GM19025 (cell line): Measurements from ENCODE around the gene CTAGE6.
"Not testable (repeated sequence)": the region's sequence is repeated elsewhere in the genome, so short reads cannot be mapped to it uniquely, and the experiment has no call there.

Source experiments
- ATAC-seq: cut with Tn5 transposase; IDR thresholded peaks from one replicate; pipeline ENCODE4 v1.9.1; 2021; ENCODE audit warnings: mild to moderate bottlenecking, low read depth, moderate library complexity; ENCODE audit not compliant: unreplicated experiment

CTAGE6 gene, protein sequence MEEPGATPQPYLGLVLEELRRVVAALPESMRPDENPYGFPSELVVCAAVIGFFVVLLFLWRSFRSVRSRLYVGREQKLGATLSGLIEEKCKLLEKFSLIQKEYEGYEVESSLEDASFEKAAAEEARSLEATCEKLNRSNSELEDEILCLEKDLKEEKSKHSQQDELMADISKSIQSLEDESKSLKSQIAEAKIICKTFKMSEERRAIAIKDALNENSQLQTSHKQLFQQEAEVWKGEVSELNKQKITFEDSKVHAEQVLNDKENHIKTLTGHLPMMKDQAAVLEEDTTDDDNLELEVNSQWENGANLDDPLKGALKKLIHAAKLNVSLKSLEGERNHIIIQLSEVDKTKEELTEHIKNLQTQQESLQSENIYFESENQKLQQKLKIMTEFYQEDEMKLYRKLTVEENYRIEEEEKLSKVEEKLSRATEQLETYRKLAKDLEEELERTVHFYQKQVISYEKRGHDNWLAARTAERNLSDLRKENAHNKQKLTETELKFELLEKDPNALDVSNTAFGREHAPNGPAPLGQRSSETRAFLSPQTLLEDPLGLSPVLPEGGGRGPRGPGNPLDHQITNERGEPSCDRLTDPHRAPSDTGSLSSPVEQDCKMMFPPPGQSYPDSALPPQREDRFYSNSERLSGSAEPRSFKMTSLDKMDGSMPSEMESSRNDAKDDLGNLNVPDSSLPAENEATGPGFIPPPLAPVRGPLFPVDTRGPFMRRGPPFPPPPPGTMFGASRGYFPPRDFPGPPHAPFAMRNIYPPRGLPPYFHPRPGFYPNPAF

DNA sequence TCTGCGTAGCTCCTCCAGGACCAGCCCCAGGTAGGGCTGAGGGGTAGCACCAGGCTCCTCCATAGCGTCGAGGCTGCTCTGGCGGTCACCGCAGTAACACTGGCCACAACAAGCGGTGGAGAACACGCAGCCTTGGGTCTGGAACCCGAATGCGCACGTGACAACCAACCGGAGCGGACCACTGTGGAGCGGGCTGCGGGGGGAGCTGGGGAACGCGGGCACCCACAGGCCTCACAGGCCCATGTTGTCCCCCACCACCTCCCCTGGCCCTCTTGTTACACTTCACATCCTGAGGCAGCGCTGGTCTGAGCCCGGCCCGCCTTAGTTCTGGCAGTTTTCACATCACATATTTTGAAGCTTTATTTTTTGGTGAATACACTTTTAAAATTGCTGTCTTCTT, at the start of gene CTAGE6:
Gene CTAGE6 (minus strand): TSS at position 101 of the 400 bp plus-strand sequence. CDS start 38 bp downstream, at position 63.
- not testable (repeated sequence) for ATAC-seq

DNA sequence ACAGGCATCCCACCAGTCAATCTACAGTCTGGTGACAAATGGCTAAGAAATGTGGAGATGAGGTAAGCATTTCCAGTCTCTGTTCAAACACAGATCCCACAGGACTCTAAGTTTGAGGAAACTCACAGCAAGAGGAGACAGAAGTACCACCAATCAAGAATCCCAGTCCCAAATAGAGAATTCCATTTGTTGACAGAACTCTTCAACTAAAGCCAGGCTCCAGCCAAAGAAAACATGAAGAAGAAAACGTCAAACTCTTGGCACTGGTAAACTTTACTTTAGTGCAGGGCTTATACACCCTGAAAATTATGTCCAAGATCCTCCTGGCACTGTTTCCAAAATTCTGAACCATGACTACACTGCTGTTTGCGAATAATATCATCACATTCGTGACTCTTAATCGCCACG, 49.2 kb upstream of the CTAGE6 start:
- ATAC-seq = not testable (repeated sequence)

DNA sequence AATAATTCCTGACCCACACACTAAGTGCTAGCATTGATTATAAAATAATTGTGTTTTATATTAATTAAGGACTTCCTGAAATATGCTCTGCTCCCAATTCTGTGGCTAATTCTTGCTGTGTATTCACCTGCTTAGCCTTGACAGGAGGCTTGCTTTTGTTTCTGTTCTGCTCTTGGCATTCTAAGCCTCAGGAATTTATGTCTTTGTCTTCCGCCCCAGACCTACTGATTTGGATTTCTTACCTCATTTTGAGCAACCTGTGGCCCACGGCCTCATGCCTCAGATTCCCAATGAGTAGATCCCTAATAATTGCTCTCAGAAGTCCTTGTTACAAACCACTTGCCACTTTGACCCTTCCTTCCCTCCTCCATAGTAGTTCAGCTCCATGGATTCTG, 40.4 kb upstream of the CTAGE6 start:
- ATAC-seq = not testable (repeated sequence)

DNA sequence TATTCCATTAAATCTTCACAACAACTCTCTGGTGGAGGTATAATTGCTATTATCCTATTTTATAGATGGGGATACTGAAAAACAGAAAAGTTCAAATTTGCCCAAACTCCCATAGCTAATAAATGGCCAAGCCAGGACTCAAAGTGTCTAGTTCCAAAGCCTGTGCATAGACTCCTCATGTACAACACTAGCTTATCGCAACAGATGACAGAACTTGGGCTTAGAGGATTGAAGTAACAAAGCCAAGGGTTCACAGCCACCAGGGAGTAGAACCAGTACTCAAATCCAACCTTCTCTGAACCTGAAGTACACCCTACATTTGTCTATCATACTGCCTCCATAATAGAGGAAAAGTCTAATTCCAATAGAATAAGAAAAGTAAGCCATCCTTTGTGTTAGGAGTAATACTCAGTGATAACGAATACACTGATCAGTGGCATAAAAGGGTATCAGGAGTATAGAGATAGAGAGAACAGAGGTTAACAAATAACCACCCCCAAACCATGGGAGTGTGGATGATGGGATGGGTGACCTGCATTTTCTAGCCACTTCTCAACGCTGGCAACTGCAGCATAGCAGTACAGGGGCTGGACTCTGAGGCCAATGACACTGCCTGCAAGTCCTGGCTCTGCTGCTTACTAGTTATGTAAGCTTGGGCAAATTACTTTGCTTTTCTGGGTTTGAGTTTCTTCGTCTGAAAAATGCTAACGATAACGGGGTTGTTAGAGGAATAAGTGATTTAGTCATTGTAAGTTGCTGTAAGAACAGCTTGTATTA, 39.8 kb upstream of the CTAGE6 start:
- not testable (repeated sequence) for ATAC-seq

DNA sequence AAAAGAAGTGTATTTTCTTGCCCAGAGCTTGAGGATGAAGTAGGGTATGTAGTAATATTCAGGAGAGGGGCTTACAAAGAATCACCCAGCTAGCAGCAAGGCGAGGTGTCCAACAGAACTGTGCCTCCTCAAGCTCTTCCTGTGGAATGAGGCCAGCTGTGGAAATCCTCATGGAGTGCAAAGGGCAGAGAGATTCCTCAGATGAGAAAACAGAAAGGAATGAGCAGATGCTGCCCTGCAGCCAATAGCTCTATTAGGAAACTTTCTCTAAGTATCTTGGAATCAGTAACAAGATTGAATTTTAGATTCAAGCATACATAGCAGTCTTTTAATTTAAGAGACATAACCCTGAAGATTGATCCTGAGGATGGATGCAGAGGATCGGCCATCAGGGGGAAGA, 38.2 kb upstream of the CTAGE6 start:
- not testable (repeated sequence) for ATAC-seq

DNA sequence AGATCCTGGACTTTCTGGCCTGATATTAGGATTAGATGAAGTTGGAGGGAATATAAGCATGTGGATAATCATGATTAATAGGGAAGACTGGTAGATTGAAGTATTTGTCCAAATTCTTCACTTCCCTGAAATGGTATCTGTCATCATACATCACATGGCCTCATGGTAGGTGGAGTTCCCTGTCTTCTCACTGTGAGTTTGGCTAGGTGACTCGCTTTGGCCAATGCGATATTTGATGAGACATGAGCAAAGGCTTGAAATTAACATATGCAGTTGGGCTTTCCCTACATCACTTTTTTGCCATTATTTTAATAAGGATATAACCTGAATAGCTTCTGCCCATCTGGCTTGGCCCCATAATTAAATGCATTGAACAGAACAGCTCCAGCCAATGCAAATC, 35.1 kb upstream of the CTAGE6 start:
- ATAC-seq = not testable (repeated sequence)

DNA sequence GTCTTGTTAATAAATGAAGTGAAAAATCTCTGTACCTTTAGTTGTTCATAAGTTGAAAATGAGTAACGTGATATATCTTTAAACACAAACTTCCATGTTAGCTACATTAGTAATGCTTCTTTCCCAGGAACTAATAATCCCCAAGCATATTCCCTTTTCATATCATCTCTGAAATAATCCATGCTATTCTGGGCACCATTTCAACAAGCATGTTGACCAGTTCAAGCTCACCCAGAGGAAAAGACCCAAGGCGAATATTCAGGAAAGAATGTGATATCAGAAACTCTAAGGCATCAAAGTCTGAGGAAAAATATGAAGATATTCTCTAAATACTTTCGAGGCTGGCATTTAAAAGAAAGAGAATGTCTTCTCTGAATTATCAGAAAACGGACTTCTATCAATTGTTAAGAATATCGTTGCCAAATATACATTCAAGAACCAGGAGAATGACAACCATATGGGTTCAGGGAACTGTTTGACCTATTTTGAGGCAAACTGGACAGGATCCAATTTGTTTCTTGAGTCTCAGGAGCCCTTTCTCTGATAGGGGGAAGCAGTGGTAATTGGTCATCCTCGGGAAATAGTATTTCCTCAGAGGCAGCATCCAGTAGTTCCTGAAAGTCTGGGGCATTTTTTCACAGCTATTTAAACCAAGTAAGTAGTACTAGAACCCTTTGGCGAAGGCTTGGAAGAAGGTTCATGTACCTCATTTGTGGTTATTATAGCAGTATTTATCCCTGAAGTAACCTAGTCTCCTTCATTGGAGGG, 28.1 kb upstream of the CTAGE6 start:
- not testable (repeated sequence) for ATAC-seq

DNA sequence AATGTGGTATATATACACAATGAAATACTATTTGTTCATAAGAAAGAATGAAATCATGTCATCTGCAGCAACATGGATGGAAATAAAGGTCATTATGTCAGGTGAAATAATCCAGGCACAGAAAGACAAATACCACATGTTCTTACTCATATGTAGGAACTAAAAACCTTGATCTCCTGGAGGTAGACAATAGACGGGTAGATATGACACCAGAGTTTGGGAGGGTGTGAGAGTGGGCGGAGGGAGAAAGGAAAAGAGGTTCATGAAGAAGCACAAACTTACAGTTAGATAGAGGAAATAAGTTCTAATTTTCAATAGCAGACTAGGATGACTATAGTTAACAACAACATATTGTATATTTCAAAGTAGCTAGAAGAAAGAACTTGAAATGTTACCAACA, 22.1 kb upstream of the CTAGE6 start:
- ATAC-seq = not testable (repeated sequence)

DNA sequence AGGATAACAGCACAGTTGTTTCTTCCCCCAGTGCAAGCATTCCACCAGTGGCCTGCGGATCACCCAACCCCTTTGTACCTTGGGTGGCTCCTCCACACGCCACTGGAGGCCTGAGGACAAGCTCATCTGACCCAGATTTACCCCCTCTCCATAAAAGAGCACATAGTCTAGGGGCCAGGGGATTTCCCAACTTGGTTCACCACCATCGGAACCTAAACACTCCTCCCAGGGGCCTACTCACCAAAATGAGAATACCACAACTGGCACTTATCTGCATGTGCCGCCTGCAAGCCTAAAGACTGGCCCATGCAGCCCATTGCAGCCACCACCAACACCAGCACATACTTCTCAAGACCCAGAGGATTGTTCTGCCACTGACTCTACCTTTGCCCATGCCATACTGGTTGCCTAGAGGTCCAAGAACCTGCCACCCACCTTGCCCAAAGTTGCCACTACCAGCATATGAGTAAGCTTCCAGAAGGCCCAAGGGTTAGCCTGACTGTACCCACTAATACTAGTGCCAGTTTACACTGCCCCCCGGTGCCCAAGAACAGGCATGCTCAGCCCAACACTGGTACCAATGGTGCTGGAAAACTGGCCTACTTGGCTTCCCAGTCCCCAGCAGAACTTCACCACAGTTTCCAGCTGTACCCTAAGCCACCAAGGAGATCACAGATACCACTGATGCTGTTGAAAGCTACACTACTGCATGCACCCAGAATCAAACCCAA, 15.4 kb upstream of the CTAGE6 start:
- ATAC-seq = not testable (repeated sequence)

DNA sequence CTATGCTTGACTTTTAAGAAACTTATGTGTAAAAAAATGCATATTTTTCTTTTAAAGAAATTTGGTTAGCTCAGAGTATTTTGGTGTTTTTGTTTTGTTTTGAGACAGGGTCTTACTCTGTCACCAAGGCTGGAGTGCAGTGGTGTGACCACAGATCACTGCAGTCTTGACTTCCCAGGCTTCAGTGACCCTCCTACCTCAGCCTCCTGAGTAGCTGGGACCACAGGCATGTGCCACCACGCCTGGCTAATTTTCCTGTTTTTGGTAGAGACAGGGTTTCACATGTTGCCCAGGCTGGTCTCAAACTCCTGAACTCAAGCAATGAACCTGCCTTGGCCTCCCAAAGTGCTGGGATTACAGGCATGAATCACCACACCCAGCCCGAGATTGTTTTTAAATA, 10.0 kb upstream of the CTAGE6 start:
- ATAC-seq = not testable (repeated sequence)

DNA sequence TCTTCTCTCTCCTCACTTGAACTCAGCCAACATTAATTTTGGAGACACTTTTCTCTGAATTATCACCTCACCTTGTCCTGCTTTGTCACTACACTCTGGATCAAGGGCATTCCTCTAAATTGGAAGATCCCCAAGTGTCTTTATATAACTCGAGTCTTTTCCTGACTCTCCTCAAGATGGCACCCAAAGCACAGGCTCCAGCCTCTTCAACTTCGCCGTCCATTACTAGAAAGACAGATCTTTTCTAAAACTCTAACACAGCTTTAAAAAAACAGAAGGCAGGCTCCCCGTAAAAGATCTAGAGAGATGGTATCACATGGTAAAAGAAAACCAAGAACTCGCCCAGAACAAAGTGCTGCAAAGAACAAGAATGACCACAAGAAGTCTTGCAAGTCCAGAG, 8.2 kb upstream of the CTAGE6 start:
- ATAC-seq = not testable (repeated sequence)

DNA sequence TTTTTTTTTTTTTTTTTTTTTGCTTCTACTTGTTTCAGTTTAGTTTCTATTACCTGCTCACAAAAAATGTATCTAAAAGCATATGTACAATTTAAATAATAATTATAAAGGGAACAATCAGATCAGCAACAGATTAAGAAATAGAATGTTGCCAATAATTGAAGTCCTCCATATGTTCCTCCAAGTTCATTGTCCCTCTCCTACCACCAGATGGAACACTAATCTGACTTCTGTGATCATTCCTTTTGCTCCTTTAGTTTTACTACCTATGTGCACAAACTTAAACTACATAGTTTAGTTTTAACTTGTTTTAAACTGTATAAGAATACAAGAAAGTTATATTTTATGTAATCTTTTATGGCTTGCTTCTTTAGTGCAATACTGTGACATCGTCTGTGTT, 5.6 kb upstream of the CTAGE6 start:
- ATAC-seq = not testable (repeated sequence)

DNA sequence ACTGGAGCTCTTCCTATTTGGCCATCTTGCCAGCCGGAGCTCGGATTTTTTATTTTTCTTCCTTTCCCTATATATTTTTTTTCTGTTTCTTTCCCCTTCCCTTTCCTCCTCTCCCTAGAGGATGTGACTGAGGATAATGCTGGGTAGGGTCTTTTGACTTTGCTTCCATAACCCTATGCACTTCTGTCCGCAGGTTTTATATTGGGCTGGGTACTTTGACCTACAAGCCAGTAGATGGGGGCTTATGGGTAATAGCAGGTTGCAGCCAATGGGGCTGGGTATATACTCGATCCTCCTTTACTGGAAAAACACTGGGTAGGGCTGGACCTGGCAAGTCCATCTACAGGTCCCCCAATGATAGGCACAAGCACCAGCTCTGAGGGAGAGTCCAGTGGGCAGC, 12.2 kb downstream of the CTAGE6 start:
- ATAC-seq = not testable (repeated sequence)

DNA sequence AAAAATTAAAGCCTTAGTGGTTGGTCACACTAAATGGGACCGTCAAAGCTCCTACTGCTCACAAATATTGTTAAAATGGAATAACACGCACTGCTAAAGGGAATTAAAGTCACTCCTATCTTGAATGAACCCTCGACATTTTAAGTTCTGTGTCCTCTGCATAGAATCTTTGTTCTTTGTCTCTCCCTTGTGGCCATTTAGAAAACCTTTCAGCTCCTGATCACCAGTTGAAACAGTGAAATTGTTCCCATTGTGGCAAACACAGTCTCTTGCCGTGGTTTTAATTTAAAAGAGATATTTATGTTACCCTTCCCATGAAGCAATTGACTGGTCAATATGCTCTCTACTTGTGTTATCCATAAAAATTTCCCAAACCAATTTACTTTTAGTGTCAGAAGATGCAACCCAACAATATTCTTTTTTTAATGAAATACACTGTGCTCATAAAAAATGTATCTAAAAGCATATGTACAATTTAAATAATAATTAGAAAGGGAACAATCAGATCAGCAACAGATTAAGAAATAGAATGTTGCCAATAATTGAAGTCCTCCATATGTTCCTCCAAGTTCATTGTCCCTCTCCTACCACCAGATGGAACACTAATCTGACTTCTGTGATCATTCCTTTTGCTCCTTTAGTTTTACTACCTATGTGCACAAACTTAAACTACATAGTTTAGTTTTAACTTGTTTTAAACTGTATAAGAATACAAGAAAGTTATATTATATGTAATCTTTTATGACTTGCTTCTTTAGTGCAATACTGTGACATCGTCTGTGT, 20.3 kb downstream of the CTAGE6 start:
- not testable (repeated sequence) for ATAC-seq

DNA sequence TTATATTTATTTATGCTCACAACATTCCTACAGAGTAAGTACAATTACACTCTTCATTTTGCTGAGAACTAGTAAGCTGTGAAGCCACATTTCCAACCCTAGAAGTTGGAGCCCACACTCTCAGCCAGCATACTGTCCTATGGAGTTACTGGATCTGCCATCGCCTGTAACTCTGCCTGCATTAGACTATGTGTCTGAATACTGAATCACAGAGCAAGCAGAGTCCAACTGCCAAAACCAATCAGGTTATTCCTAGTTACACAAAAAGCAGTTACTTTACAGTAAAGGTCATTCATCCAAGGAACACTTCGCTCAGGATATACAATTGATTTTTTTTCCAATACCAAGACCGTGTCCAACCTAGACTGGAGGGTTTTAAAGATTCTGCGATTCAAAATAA, 21.5 kb downstream of the CTAGE6 start:
- no peak for ATAC-seq

DNA sequence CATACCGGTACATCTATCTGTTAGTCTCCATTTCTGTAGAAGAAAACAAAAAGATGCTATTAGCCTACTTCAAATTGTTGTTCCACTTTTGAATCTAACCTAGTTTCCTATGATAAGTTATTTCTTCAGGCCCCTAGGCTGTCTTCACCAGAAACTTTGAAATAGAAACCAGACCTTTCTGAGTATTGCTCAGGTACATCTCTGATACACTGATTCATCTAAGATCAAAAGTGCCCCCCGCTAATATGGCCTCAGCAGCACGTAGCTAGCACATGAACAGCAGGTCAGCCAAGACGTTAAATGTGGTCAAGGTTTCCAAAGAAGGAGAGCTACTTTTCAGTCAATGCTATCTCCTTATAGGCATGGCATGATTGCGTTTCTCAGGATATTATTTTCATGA, 23.6 kb downstream of the CTAGE6 start:
- ATAC-seq = no peak

DNA sequence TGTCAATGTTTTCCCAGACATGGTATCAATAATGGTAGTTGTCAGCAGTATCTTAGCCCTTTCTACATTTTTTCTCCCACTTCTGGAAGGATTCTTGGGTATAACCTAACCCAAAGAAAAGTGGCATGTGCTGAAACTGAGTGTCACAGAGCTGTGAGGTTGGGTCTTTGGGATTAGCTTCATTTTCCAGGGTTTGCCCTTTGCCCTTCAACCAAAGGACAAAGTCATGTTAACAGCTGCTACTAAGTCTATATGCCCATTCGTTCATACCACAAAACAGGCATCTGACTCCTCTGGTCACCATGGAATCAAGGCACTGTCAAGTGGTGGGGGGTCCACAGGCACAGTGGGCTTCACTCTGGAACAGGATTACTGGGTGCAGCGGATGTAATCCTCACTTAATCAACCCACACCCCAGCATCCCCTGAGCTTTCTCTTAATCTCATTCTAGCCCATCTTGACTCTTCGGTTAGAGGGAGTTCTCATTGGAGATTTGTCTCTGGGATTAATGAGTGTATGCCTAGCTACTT, 29.1 kb downstream of the CTAGE6 start:
- no peak for ATAC-seq

DNA sequence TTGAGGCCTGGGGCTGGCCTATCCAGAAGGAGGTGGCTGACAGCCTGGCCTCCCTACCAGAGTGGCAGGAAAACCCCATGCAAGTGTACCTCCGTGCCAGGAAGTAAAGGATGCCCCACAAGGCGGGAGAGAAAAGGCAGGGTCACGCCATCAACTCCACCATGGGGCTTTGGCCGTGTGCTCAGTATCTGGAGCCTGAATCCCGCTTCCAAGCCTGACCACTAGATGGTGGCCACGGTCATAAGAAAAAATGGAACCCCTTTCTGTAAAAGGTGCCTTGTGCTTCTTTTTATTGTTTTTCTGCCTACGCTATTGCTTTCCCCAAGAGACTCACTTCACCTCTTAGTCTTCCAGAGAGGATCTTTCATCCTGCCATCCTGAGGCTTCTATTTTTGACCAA, 29.9 kb downstream of the CTAGE6 start:
- peak; percentile 76 for ATAC-seq
